Measurements from ENCODE around the gene SLAMF9. TPM values are rescaled to one million over a fixed set of nuclear protein-coding genes. Genes with fewer than 3 reads are reported as not detected.
"Not testable (repeated sequence)": the region's sequence is repeated elsewhere in the genome, so short reads cannot be mapped to it uniquely, and the experiment has no call there.

SLAMF9 gene
- total RNA-seq, 1 donor from 2014 or later = not detected

GRCh38 chr1:159914252-159915018 is 39.6 kb downstream of the SLAMF9 start:
- no peak for DNase-seq (ENCODE audit: low read depth)
- peaks cover 1% of the 10 kb centered on the region for H3K36me3 ChIP-seq (ENCODE audit: control insufficient read depth, insufficient read depth, low read length)
- no peak for TF ChIP-seq CTCF (IDR thresholded peaks at IDR 0.05; ENCODE audit: insufficient read depth, low read length, poor library complexity, severe bottlenecking)
- H3K27me3 ChIP-seq (ENCODE audit: control insufficient read depth, insufficient read depth, low read length) = no peaks in the 10 kb centered on the region
- H3K4me3 ChIP-seq (ENCODE audit: low read depth, low read length) = no peak overlapping the region

- TF ChIP-seq CTCF (IDR thresholded peaks at IDR 0.05; ENCODE audit: insufficient read depth, low read length, poor library complexity, severe bottlenecking) = no peak
- Histone ChIP-seq H3K36me3 (ENCODE audit: control insufficient read depth, insufficient read depth, low read length) (peaks cover 1% of the 10 kb centered on the region), H3K27me3 (ENCODE audit: control insufficient read depth, insufficient read depth, low read length) (no peaks in the 10 kb centered on the region), H3K4me3 (ENCODE audit: low read depth, low read length) (no peak overlapping the region)
- no peak for DNase-seq (ENCODE audit: low read depth)
Observed at GRCh38 chr1:159913451-159914192, 40.4 kb downstream of the SLAMF9 start.

- H3K4me3 ChIP-seq (ENCODE audit: low read depth, low read length) = no peak overlapping the region
- H3K27me3 ChIP-seq (ENCODE audit: control insufficient read depth, insufficient read depth, low read length) = no peaks in the 10 kb centered on the region
- no peaks in the 10 kb centered on the region for H3K36me3 ChIP-seq (ENCODE audit: control insufficient read depth, insufficient read depth, low read length)
- no peak for DNase-seq (ENCODE audit: low read depth)
- no peak for TF ChIP-seq CTCF (IDR thresholded peaks at IDR 0.05; ENCODE audit: insufficient read depth, low read length, poor library complexity, severe bottlenecking)
Observed at GRCh38 chr1:159911326-159912070, 42.5 kb downstream of the SLAMF9 start.

- Histone ChIP-seq H3K36me3 (ENCODE audit: control insufficient read depth, insufficient read depth, low read length) (no peaks in the 10 kb centered on the region), H3K27me3 (ENCODE audit: control insufficient read depth, insufficient read depth, low read length) (no peaks in the 10 kb centered on the region), H3K4me3 (ENCODE audit: low read depth, low read length) (no peak overlapping the region)
- DNase-seq (ENCODE audit: low read depth) = no peak
- TF ChIP-seq CTCF (IDR thresholded peaks at IDR 0.05; ENCODE audit: insufficient read depth, low read length, poor library complexity, severe bottlenecking) = no peak
Observed at GRCh38 chr1:159908031-159908940, 45.8 kb downstream of the SLAMF9 start.

DNA sequence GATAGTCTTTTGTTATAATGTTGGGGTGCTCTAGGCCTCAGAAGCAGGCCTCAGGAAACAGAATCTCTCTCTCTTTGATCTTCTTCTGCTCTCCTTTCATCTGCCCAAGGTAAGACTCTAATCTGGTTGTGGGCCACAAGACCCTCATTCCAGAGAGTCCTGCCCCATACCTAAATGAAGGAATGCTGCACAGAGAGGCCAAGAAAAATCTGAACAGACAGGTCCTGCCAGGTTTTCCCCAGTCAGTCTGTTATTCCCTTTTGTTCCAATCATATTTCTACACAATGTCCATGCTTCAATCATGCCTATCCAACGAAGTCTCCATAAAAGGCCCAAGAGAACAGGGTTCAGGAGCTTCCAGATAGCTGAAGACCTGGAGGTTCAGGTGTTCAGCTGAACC is 47.1 kb downstream of the SLAMF9 start:
- TF ChIP-seq CTCF (IDR thresholded peaks at IDR 0.05; ENCODE audit: insufficient read depth, low read length, poor library complexity, severe bottlenecking) = no peak
- Histone ChIP-seq H3K36me3 (ENCODE audit: control insufficient read depth, insufficient read depth, low read length) (no peaks in the 10 kb centered on the region), H3K4me3 (ENCODE audit: low read depth, low read length) (no peak overlapping the region), H3K27me3 (ENCODE audit: control insufficient read depth, insufficient read depth, low read length) (no peaks in the 10 kb centered on the region)
- no peak for DNase-seq (ENCODE audit: low read depth)

DNA sequence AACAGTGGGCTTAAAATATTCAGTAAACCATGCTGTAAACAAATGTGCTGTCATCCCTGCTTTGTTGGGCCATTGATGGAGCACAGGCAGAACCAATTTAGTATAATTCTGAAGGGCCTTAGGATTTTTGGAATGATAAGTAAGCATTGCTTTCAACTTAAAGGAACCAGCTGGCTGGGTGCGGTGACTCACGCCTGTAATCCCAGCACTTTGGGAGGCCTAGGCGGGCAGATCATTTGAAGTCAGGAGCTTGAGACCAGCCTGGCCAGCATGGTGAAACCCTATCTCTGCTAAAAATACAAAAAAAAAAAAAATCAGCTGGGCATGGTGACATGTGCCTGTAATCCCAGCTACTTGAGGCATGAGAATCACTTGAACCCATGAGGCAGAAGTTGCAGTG is 50.0 kb downstream of the SLAMF9 start:
- H3K36me3 ChIP-seq (ENCODE audit: control insufficient read depth, insufficient read depth, low read length); H3K27me3 ChIP-seq (ENCODE audit: control insufficient read depth, insufficient read depth, low read length): not testable (repeated sequence)

More for the DNA sequence above, 50.0 kb downstream of the SLAMF9 start:
- not testable (repeated sequence) for DNase-seq (ENCODE audit: low read depth); H3K4me3 ChIP-seq (ENCODE audit: low read depth, low read length)
